GM12878 (cell line): ENCODE data around the gene BRINP2. TPM values are rescaled to one million over a fixed set of nuclear protein-coding genes. Genes with fewer than 3 reads are reported as not detected.

Source experiments
- ATAC-seq: fragments of 200-7000 bp; cut with Tn5 transposase; 3 replicates; pipeline ENCODE4 v1.9.1; 2020; ENCODE audit warnings: mild to moderate bottlenecking, moderate library complexity
- BruUV-seq: library from RNA; stranded (reverse); fragments of 400-500 nt; replicated peaks from 2 replicates; lab custom pipeline; 2021; lab: Mats Ljungman, UMichigan
- CTCF ChIA-PET: fragments of 300-600 bp; sonication (Branson Sonifier 250); formaldehyde crosslinking; extraction: SDS; loops from one replicate; lab custom pipeline; 2021; ENCODE audit warnings: inconsistent platforms; lab: Yijun Ruan, JAX
- POLR2A ChIA-PET: fragments of 350-600 bp; formaldehyde crosslinking; extraction: SDS; loops from one replicate; lab custom pipeline; 2021; ENCODE audit warnings: inconsistent platforms; lab: Charles Lee
- RAD21 ChIA-PET: fragments of 300-600 bp; sonication (Branson Sonifier 250); formaldehyde crosslinking; loops from one replicate; lab custom pipeline; 2023; ENCODE audit warnings: antibody characterized with exemption; ENCODE audit not compliant: unreplicated experiment; lab: Charles Lee
- SMC1A ChIA-PET: fragments of 300-600 bp; sonication (Branson Sonifier 250); formaldehyde crosslinking; loops from one replicate; lab custom pipeline; 2023; ENCODE audit not compliant: unreplicated experiment, uncharacterized antibody; lab: Charles Lee
- DNase-seq: peaks from one replicate; pipeline ENCODE4 v3.0.0-alpha.2; 2011; ENCODE audit warnings: low read depth, low spot score
- FAIRE-seq: peaks from 3 replicates; lab custom pipeline; 2011; peaks lifted over from hg19 to GRCh38; lab: Jason Lieb, UNC
- H2AFZ ChIP-seq: 2 replicates; pipeline ENCODE4 v1.6.0; 2011; ENCODE audit warnings: low read depth, low read length, control low read depth; ENCODE audit not compliant: control insufficient read depth
- H3K27ac ChIP-seq: 2 replicates; pipeline ENCODE4 v1.5.1; 2011; ENCODE audit warnings: control low read depth; ENCODE audit not compliant: control insufficient read depth, insufficient read depth
- H3K27me3 ChIP-seq, 2 experiments: replicated peaks in 1 of 2; 2 replicates each; pipeline versions ENCODE4 v1.6.0 to v1.6.1; 2011; ENCODE audit warnings: low read length in 1 of 2; ENCODE audit not compliant: control insufficient read depth in 2 of 2, insufficient read depth in 2 of 2
- H3K36me3 ChIP-seq, 2 experiments: 2 replicates each; pipeline ENCODE4 v1.5.1; 2011; ENCODE audit warnings: low read length in 1 of 2; ENCODE audit not compliant: control insufficient read depth in 2 of 2, insufficient read depth in 2 of 2
- H3K4me1 ChIP-seq: 2 replicates; pipeline ENCODE4 v1.6.1; 2011; ENCODE audit warnings: mild to moderate bottlenecking, low read length, moderate library complexity, mixed read lengths; ENCODE audit not compliant: control insufficient read depth, insufficient read depth
- H3K4me2 ChIP-seq: 2 replicates; pipeline ENCODE4 v1.6.0; 2011; ENCODE audit warnings: control low read depth; ENCODE audit not compliant: control insufficient read depth, insufficient read depth
- H3K4me3 ChIP-seq: fragments of 200-600 bp; sonication (generic); 2 replicates; pipeline ENCODE4 v1.5.1; 2016
- H3K79me2 ChIP-seq: 2 replicates; pipeline ENCODE4 v1.6.0; 2011; ENCODE audit warnings: low read length; ENCODE audit not compliant: control insufficient read depth, insufficient read depth
- H3K9ac ChIP-seq: 2 replicates; pipeline ENCODE4 v1.8.0; 2011; ENCODE audit warnings: low read length, control low read depth, mixed read lengths; ENCODE audit not compliant: control insufficient read depth, insufficient read depth
- H3K9me3 ChIP-seq: replicated peaks from 3 replicates; pipeline ENCODE4 v1.5.1; 2011; ENCODE audit warnings: mild to moderate bottlenecking, low read length; ENCODE audit not compliant: control insufficient read depth, insufficient read depth
- H4K20me1 ChIP-seq: 2 replicates; pipeline ENCODE4 v1.6.0; 2011; ENCODE audit not compliant: control insufficient read depth, insufficient read depth
- BACH1 ChIP-seq: fragments of 450-650 bp; IDR thresholded peaks from 2 replicates; pipeline ENCODE4 v1.6.1; 2017; ENCODE audit warnings: mild to moderate bottlenecking, borderline replicate concordance
- GABPA ChIP-seq: IDR thresholded peaks from 2 replicates; pipeline ENCODE4 v1.6.1; 2014; ENCODE audit warnings: antibody characterized with exemption, low read depth, mild to moderate bottlenecking, inconsistent platforms
- LARP7 ChIP-seq: fragments of 450-650 bp; IDR thresholded peaks from 2 replicates; pipeline ENCODE4 v1.6.1; 2017; ENCODE audit warnings: mild to moderate bottlenecking
- NFIC ChIP-seq: IDR thresholded peaks from 2 replicates; pipeline ENCODE4 v1.6.1; 2012; ENCODE audit warnings: low read depth, mild to moderate bottlenecking, inconsistent platforms, low read length, moderate library complexity
- NKRF ChIP-seq: fragments of 450-650 bp; conservative IDR thresholded peaks from 2 replicates; pipeline ENCODE4 v1.6.1; 2017; ENCODE audit warnings: mild to moderate bottlenecking, moderate library complexity
- PML ChIP-seq: IDR thresholded peaks from 2 replicates; pipeline ENCODE4 v1.6.1; 2012; ENCODE audit warnings: low read length, inconsistent platforms
- RELA ChIP-seq: fragments of 450-650 bp; IDR thresholded peaks from 2 replicates; pipeline ENCODE4 v1.8.0; 2014; ENCODE audit warnings: borderline replicate concordance; ENCODE audit not compliant: partially characterized antibody
- SREBF2 ChIP-seq: IDR thresholded peaks from 2 replicates; pipeline ENCODE4 v1.6.1; 2012; ENCODE audit warnings: mild to moderate bottlenecking, low read length
- SRF ChIP-seq, 2 experiments: IDR thresholded peaks; 2 replicates each; pipeline ENCODE4 v1.6.1; 2011; ENCODE audit warnings: low read depth in 2 of 2, low read length in 2 of 2, mild to moderate bottlenecking in 1 of 2, moderate library complexity in 1 of 2
- ZNF384 ChIP-seq: IDR thresholded peaks from 2 replicates; pipeline ENCODE4 v1.6.1; 2012; ENCODE audit warnings: low read depth, mild to moderate bottlenecking, low read length, improper control_type of control experiment, borderline replicate concordance
- WGBS: methylation state at CpG from one replicate; pipeline ENCODE4 v1.1.6; 2016; ENCODE audit warnings: low lambda C conversion rate; ENCODE audit not compliant: insufficient replicate concordance, insufficient coverage; ENCODE audit errors: missing lambda C conversion rate; 5-methylcytosine and 5-hydroxymethylcytosine counted together
- in situ Hi-C: fragments of 300-500 bp; cut with MboI; formaldehyde crosslinking; loops from 9 replicates; pipeline ENCODE4 v1.14.3; 2018; ENCODE audit warnings: mixed read lengths
- intact Hi-C: fragments of 100-400 bp; cut with micrococcal nuclease; formaldehyde crosslinking; loops from one replicate; pipeline ENCODE4 v1.14.2; 2022; ENCODE audit not compliant: unreplicated experiment
- polyA plus RNA-seq, 11 experiments: library from polyadenylated mRNA; depleted of rRNA in 4 of 11; unstranded in 6 of 11; stranded (reverse) in 5 of 11; fragments of >200 nt; fragmentation: Nextera tagmentation in 4 of 11; fragmentation: Illumina TruSeq in 1 of 11; extraction: Ambion mirVana in 4 of 11; extraction: Trizol in 1 of 11; gene quantifications; 1 replicate in 1 of 11; 2 replicates in 10 of 11; pipeline versions ENCODE4 v1.2.1 to v1.2.3, GENCODE V29; 2011 to 2016; ENCODE audit warnings: inconsistent platforms in 2 of 11, missing spikeins in 2 of 11, low read depth in 1 of 11
- total RNA-seq, 4 experiments: library from RNA; depleted of rRNA in 3 of 4; stranded (reverse); fragments of >200 nt in 3 of 4; fragmentation: Illumina TruSeq in 1 of 4; extraction: Trizol in 1 of 4; gene quantifications; 2 replicates each; pipeline versions ENCODE4 v1.2.1 to v1.2.3, GENCODE V29; 2013 to 2021
- TF ChIP-seq, protein P1 (sequence below): fragments of 450-650 bp; IDR thresholded peaks from 2 replicates; pipeline ENCODE4 v1.6.1; 2018; ENCODE audit warnings: borderline replicate concordance, mild to moderate bottlenecking; ENCODE audit not compliant: partially characterized antibody
- TF ChIP-seq, protein P2 (sequence below): IDR thresholded peaks from 2 replicates; pipeline ENCODE4 v1.6.1; 2012; ENCODE audit warnings: mild to moderate bottlenecking, low read depth, low read length
- TF ChIP-seq, protein P3 (sequence below): fragments of 450-650 bp; IDR thresholded peaks from 2 replicates; pipeline ENCODE4 v1.6.1; 2017; ENCODE audit warnings: mild to moderate bottlenecking

Gene BRINP2
- total and polyA plus RNA-seq, 10 of the 15 experiments (the other 5 are each of a cell fraction or from before 2014, with no cell fraction given), result 0.03 TPM; not detected in 9

DNA sequence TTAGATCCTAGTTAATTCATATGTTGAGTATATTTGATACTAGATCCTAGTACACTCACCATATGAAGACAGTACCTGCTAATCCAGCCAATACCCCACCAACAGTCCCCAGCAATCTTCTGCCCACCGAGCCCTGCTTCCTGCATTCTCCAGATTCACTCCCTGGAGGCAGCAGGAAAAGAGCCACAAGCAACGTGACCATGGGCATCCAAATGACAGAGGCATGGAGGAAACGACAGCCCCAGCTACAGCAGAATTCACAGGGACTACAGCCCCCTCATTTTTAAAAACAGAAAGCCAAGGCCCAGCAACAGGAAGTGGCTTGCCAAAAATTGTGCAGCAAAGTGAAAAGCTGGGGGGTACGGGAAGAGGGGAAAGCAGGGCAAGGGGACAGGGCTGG is 35.5 kb upstream of the BRINP2 start (continued):
- TF ChIP-seq, protein P1, sequence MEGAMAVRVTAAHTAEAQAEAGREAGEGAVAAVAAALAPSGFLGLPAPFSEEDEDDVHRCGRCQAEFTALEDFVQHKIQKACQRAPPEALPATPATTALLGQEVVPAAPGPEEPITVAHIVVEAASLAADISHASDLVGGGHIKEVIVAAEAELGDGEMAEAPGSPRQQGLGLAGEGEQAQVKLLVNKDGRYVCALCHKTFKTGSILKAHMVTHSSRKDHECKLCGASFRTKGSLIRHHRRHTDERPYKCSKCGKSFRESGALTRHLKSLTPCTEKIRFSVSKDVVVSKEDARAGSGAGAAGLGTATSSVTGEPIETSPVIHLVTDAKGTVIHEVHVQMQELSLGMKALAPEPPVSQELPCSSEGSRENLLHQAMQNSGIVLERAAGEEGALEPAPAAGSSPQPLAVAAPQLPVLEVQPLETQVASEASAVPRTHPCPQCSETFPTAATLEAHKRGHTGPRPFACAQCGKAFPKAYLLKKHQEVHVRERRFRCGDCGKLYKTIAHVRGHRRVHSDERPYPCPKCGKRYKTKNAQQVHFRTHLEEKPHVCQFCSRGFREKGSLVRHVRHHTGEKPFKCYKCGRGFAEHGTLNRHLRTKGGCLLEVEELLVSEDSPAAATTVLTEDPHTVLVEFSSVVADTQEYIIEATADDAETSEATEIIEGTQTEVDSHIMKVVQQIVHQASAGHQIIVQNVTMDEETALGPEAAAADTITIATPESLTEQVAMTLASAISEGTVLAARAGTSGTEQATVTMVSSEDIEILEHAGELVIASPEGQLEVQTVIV, result no peak
- no peak for TF ChIP-seq NFIC
- TF ChIP-seq RELA, result no peak

DNA sequence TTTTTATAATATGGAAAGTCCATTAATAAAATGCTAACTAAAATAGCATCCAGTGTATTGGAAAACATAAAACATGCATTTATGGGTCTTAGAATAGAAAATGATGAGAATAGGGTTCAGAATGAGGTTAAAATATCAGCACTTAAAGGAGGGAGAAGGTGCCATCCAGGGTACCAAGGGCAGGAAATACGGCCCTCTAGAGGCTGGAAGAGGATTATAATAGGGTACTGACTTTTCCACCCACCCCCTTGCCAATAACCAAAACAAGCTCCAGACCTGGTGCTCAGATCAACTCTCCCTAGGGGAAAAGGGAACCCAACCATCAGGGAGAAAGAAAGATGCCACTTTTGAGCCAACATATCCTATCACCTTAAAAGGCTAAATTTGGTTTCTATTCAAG is 32.9 kb upstream of the BRINP2 start:
- no TSS peak for BruUV-seq
- Histone ChIP-seq H3K4me2 (no peak overlapping the region), H3K79me2 (no peaks in the 10 kb centered on the region), H3K27me3 (no peaks in the 10 kb centered on the region), H3K9me3 (no peaks in the 10 kb centered on the region), H3K4me3 (no peak overlapping the region), H2AFZ (no peak overlapping the region), H3K4me1 (no peaks in the 10 kb centered on the region), H4K20me1 (no peaks in the 10 kb centered on the region), H3K27ac (no peak overlapping the region), H3K36me3 (no peaks in the 10 kb centered on the region), H3K9ac (no peak overlapping the region)
- intact Hi-C loops (no loop called here), in situ Hi-C loops (no loop called here)
- WGBS, result 0% methylated on average over 1 of the region's 1 CpG
- ATAC-seq, result no peak
- ChIA-PET POLR2A (no interaction called here), CTCF (interaction anchor here (1.0 kb wide), 1 partner anchor 189 kb away, joined by 3 read pairs; no protein-coding TSS in a partner anchor), SMC1A (no interaction called here), RAD21 (no interaction called here)
- FAIRE-seq, result no peak
- no peak for DNase-seq
- no peak for TF ChIP-seq SREBF2
- no peak for TF ChIP-seq SRF (IDR thresholded peaks at IDR 0.05; ENCODE audit: low read depth in 2 of 2, low read length in 2 of 2)
- no peak for TF ChIP-seq NFIC
- TF ChIP-seq, protein P2, sequence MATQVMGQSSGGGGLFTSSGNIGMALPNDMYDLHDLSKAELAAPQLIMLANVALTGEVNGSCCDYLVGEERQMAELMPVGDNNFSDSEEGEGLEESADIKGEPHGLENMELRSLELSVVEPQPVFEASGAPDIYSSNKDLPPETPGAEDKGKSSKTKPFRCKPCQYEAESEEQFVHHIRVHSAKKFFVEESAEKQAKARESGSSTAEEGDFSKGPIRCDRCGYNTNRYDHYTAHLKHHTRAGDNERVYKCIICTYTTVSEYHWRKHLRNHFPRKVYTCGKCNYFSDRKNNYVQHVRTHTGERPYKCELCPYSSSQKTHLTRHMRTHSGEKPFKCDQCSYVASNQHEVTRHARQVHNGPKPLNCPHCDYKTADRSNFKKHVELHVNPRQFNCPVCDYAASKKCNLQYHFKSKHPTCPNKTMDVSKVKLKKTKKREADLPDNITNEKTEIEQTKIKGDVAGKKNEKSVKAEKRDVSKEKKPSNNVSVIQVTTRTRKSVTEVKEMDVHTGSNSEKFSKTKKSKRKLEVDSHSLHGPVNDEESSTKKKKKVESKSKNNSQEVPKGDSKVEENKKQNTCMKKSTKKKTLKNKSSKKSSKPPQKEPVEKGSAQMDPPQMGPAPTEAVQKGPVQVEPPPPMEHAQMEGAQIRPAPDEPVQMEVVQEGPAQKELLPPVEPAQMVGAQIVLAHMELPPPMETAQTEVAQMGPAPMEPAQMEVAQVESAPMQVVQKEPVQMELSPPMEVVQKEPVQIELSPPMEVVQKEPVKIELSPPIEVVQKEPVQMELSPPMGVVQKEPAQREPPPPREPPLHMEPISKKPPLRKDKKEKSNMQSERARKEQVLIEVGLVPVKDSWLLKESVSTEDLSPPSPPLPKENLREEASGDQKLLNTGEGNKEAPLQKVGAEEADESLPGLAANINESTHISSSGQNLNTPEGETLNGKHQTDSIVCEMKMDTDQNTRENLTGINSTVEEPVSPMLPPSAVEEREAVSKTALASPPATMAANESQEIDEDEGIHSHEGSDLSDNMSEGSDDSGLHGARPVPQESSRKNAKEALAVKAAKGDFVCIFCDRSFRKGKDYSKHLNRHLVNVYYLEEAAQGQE, result no peak
- no peak for TF ChIP-seq ZNF384
- no peak for TF ChIP-seq BACH1
- no peak for TF ChIP-seq PML
- no peak for TF ChIP-seq LARP7
- TF ChIP-seq NKRF, result no peak
- TF ChIP-seq GABPA, result no peak
- TF ChIP-seq, protein P3, sequence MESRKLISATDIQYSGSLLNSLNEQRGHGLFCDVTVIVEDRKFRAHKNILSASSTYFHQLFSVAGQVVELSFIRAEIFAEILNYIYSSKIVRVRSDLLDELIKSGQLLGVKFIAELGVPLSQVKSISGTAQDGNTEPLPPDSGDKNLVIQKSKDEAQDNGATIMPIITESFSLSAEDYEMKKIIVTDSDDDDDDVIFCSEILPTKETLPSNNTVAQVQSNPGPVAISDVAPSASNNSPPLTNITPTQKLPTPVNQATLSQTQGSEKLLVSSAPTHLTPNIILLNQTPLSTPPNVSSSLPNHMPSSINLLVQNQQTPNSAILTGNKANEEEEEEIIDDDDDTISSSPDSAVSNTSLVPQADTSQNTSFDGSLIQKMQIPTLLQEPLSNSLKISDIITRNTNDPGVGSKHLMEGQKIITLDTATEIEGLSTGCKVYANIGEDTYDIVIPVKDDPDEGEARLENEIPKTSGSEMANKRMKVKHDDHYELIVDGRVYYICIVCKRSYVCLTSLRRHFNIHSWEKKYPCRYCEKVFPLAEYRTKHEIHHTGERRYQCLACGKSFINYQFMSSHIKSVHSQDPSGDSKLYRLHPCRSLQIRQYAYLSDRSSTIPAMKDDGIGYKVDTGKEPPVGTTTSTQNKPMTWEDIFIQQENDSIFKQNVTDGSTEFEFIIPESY, result no peak
